Brain microvascular endothelial cell (primary cell): ENCODE data around the gene DGKB.
"Not testable (repeated sequence)": the region's sequence is repeated elsewhere in the genome, so short reads cannot be mapped to it uniquely, and the experiment has no call there.

ENCODE experiments used
- DNase-seq: peaks from one replicate; pipeline ENCODE4 v3.0.0-alpha.2; 2020
- H3K27ac ChIP-seq: fragments of 250-450 bp; sonication (Bioruptor Pico); 2 replicates; pipeline ENCODE4 v1.5.1; 2020; ENCODE audit warnings: mild to moderate bottlenecking, moderate library complexity
- H3K27me3 ChIP-seq: fragments of 250-450 bp; sonication (Bioruptor Pico); replicated peaks from 2 replicates; pipeline ENCODE4 v1.5.1; 2020; ENCODE audit warnings: mild to moderate bottlenecking
- H3K36me3 ChIP-seq: fragments of 250-450 bp; sonication (Bioruptor Pico); replicated peaks from 2 replicates; pipeline ENCODE4 v1.5.1; 2020; ENCODE audit warnings: mild to moderate bottlenecking
- H3K4me3 ChIP-seq: 2 replicates; pipeline ENCODE4 v1.5.1; 2011; ENCODE audit warnings: low read depth, mild to moderate bottlenecking, control low read depth, low read length, moderate library complexity
- in situ Hi-C: cut with HindIII; loops from 2 replicates; pipeline ENCODE4 v1.10.0; 2017; ENCODE audit warnings: low sequenced_read_pairs, low pct_ligation_motif_present
- TF ChIP-seq, protein P1 (sequence below): IDR thresholded peaks from 2 replicates; pipeline ENCODE4 v1.5.1; 2011; ENCODE audit warnings: low read depth, mild to moderate bottlenecking, moderate library complexity, low read length, control low read depth, inconsistent platforms; ENCODE audit errors: missing control alignments

The DGKB gene

DNA sequence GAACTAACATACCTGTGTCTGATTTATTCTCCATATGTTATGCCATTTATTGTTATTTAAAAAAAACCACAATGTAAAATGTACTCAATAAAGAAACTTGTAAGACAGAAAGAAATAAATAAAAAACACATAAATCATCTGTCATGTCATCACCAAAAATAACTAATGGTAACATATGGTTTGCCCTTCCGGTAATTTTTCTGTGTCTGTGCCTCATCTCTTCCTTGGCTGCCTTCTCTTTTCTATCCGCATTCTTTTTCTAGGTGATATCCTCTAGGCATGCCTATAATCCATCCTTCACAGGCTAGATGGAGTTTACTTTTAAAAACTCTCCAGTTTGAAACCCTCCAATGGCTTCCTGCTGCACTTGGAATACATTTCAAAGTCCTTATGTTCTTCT, 609.1 kb downstream of the DGKB start:
- no peaks in the 10 kb centered on the region for H3K27me3 ChIP-seq

DNA sequence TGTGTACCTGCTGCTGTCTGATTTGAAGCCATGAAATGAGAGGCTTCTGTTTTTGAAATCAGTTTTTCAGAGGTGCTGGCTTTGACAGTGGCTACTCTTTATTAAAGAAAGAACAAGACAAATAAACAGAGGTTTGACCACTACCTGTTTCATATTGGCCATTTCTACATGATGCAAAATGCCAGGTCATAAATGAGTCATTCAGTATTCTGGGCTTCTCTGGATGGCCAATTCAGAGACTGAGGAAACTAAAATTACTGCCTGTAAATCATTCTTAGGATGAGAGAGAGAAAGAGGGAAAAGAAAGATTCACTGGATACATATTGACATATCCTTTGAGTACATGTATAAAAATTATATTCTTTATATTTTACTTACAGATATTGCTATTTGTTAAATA, 609.8 kb downstream of the DGKB start:
- no peak for DNase-seq
- Histone ChIP-seq H3K36me3 (no peaks in the 10 kb centered on the region), H3K27me3 (no peaks in the 10 kb centered on the region), H3K27ac (no peak overlapping the region), H3K4me3 (no peak overlapping the region)
- TF ChIP-seq, protein P1, sequence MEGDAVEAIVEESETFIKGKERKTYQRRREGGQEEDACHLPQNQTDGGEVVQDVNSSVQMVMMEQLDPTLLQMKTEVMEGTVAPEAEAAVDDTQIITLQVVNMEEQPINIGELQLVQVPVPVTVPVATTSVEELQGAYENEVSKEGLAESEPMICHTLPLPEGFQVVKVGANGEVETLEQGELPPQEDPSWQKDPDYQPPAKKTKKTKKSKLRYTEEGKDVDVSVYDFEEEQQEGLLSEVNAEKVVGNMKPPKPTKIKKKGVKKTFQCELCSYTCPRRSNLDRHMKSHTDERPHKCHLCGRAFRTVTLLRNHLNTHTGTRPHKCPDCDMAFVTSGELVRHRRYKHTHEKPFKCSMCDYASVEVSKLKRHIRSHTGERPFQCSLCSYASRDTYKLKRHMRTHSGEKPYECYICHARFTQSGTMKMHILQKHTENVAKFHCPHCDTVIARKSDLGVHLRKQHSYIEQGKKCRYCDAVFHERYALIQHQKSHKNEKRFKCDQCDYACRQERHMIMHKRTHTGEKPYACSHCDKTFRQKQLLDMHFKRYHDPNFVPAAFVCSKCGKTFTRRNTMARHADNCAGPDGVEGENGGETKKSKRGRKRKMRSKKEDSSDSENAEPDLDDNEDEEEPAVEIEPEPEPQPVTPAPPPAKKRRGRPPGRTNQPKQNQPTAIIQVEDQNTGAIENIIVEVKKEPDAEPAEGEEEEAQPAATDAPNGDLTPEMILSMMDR = no peak
- in situ Hi-C loops = no loop called here

More for the DNA sequence above, 609.1 kb downstream of the DGKB start:
- Histone ChIP-seq H3K4me3 (no peak overlapping the region), H3K36me3 (no peaks in the 10 kb centered on the region), H3K27ac (no peak overlapping the region)
- no peak for DNase-seq
- in situ Hi-C loops = no loop called here
- TF ChIP-seq, protein P1 = no peak

DNA sequence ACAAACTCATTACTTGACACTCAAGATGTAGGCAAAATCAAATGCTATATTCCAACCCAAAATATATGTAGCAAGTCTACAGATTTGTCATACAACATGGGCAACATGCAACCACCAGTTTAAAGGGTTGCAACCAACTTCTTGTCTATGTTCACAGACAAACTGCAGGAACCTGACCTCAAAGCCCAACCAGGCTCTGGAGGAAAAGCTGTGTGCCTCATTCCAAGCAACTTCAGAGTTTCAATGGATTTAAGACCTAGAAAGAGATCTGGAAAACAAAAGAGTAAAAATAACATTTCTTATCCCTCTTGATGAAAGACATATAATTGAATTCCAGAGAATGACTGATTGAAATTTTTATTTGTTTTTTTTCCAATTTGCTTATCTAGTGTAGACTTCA, 612.6 kb downstream of the DGKB start:
- Histone ChIP-seq H3K27me3 (no peaks in the 10 kb centered on the region), H3K27ac (no peak overlapping the region), H3K4me3 (no peak overlapping the region), H3K36me3 (no peaks in the 10 kb centered on the region)
- TF ChIP-seq, protein P1 = no peak
- in situ Hi-C loops = no loop called here
- DNase-seq = no peak

DNA sequence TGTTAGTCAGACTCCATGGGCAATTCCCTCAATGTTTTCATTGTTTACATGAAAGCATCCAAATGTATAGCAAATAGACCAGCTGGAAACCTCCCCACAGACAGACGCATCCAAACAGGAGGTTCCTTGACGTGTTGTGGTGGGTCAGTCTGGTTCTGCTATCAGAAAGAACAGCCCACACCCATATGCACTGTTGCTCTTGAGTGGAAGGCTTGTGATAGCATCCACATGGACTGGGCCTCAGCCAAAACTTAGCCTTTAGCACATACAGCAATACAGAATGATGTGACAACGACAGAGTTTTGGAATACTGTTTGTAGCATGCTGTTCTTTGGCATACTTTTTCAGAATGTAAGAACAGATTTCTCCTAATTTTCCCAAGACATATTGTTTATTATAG, 613.9 kb downstream of the DGKB start:
- TF ChIP-seq, protein P1 = no peak
- no peak overlapping the region for H3K4me3 ChIP-seq
- H3K27ac ChIP-seq = no peak overlapping the region
- DNase-seq = no peak
- H3K27me3 ChIP-seq = no peaks in the 10 kb centered on the region
- in situ Hi-C loops = no loop called here
- H3K36me3 ChIP-seq = no peaks in the 10 kb centered on the region

DNA sequence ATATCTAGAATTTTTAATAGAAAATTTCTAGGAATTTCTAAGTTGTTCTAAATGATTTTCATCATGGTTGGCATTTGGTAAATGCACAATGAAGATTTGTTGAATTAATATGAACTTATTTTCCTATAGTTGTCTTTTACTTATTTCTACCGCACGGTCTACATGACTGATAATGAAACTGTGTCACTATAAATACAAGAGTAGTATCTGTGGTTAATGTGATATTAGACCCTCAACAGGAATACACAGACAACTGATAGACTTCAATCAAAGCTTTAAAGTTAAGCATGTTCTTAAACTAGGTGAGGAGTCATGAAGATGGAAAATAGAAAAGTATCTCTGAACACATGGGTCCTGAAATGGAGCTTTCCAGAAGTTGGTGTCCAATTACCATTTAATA, 615.2 kb downstream of the DGKB start:
- TF ChIP-seq, protein P1 = no peak
- Histone ChIP-seq H3K27me3 (no peaks in the 10 kb centered on the region), H3K27ac (no peak overlapping the region), H3K4me3 (no peak overlapping the region), H3K36me3 (no peaks in the 10 kb centered on the region)
- no peak for DNase-seq
- in situ Hi-C loops = no loop called here

DNA sequence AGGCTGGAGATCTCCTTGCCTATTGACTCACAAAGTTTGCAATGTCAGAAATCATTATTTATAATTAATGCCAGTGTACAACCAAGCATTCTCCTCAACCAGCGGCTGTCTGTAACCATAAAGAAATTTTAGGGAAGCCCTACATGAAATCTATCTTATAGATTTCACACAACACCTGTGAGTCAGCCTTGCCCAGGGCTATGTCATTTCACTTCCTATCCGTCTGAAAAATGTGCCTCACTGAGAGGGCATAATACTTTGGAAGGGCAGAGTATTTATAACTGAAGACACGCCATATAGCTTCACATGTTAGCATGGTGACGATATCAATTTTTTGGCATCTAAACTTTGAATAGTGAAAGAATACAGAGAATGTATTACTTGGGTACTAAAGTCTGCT, 616.5 kb downstream of the DGKB start:
- no peak for DNase-seq
- in situ Hi-C loops = no loop called here
- Histone ChIP-seq H3K36me3 (no peaks in the 10 kb centered on the region), H3K4me3 (no peak overlapping the region), H3K27ac (no peak overlapping the region), H3K27me3 (no peaks in the 10 kb centered on the region)
- TF ChIP-seq, protein P1 = no peak

DNA sequence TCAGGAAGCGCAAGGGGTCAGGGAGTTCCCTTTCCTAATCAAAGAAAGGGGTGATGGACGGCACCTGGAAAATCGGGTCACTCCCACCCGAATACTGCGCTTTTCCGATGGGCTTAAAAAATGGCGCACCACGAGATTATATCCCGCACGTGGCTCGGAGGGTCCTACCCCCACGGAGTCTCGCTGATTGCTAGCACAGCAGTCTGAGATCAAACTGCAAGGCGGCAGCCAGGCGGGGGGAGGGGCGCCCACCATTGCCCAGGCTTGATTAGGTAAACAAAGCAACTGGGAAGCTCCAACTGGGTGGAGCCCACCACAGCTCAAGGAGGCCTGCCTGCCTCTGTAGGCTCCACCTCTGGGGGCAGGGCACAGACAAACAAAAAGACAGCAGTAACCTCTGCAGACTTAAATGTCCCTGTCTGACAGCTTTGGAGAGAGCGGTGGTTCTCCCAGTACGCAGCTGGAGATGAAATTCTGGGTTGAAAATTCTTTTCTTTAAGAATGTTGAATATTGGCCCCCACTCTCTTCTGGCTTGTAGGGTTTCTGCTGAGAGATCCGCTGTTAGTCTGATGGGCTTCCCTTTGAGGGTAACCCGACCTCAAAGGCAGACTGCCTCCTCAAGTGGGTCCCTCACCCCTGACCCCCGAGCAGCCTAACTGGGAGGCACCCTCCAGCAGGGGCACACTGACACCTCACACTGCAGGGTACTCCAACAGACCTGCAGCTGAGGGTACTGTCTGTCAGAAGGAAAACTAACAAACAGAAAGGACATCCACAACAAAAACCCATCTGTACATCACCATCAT, 623.3 kb downstream of the DGKB start:
- H3K27ac ChIP-seq, DNase-seq, H3K27me3 ChIP-seq, H3K36me3 ChIP-seq, in situ Hi-C loops, H3K4me3 ChIP-seq: not testable (repeated sequence)
